ENCODE data around the gene ATG13.

ATG13 gene

DNA sequence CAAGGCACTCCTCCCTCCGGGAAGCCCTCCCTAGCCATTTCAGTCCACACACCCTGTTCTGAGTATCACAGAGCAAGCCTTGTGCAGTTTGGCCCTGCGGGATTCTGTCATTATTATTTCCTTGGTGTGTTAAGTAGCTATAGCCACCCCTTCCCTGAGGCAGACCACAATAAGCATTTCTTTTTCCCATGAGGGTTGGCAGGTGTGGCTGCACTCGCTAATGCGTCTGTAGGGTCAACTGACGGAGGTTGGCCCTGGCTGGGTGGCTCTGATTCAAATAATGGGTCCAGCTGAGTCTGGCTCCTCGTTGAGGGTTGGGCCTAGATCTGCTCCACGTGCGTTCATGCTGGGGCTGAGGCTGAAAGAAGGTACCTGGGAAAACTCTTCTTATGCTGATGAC is 106.7 kb downstream of the ATG13 start:
- H3K4me3 ChIP-seq (ENCODE audit: low read length) = no peak overlapping the region
- no peak for DNase-seq (ENCODE audit: low read depth)
- TF ChIP-seq, protein P1, sequence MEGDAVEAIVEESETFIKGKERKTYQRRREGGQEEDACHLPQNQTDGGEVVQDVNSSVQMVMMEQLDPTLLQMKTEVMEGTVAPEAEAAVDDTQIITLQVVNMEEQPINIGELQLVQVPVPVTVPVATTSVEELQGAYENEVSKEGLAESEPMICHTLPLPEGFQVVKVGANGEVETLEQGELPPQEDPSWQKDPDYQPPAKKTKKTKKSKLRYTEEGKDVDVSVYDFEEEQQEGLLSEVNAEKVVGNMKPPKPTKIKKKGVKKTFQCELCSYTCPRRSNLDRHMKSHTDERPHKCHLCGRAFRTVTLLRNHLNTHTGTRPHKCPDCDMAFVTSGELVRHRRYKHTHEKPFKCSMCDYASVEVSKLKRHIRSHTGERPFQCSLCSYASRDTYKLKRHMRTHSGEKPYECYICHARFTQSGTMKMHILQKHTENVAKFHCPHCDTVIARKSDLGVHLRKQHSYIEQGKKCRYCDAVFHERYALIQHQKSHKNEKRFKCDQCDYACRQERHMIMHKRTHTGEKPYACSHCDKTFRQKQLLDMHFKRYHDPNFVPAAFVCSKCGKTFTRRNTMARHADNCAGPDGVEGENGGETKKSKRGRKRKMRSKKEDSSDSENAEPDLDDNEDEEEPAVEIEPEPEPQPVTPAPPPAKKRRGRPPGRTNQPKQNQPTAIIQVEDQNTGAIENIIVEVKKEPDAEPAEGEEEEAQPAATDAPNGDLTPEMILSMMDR (conservative IDR thresholded peaks at IDR 0.05; ENCODE audit: low read length) = no peak
